ENCODE measurements around the gene PRKAR2B. TPM values are rescaled to one million over a fixed set of nuclear protein-coding genes. Genes with fewer than 3 reads are reported as not detected.
A peak's percentile ranks its signal among the peaks of the same experiment; 100 is the strongest.
"Not testable (repeated sequence)": the region's sequence is repeated elsewhere in the genome, so short reads cannot be mapped to it uniquely, and the experiment has no call there.

The PRKAR2B gene
- total and polyA plus RNA-seq, 7 experiments from 2014 or later, result 0.39 to 5.0 (median 0.54) TPM

DNA sequence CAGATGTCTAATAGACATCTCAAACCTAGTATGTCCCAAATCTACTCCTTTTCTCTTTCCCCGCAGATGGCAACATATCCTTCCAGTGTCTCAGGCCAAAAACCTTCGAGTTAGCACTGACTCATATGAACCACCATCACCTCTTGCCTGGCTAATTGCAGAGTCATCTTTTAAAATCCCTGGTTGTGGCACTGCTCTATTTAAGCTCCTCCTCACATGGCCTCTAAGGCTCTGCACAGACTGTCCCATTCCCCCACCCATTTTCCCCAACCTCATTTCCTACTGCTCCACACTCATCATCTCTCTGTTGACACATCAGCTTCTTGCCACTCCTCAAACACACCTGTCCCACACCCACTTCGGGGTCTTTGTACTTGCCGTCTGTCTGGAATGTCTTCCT is 107.5 kb downstream of the PRKAR2B start:
- Histone ChIP-seq H3K27me3 (ENCODE audit: control insufficient read depth in 2 of 2, insufficient read depth in 2 of 2, low read length in 2 of 2) (no peaks in the 10 kb centered on the region), H3K4me3 (ENCODE audit: low read length) (no peak overlapping the region), H3K9me3 (ENCODE audit: control insufficient read depth in 2 of 3, low read length in 3 of 3) (no peaks in the 10 kb centered on the region), H3K36me3 (ENCODE audit: control insufficient read depth in 2 of 3, insufficient read depth in 3 of 3, low read length in 3 of 3) (no peaks in the 10 kb centered on the region), H3K4me1 (ENCODE audit: control insufficient read depth in 2 of 2, insufficient read depth in 2 of 2, low read length in 2 of 2) (no peaks in the 10 kb centered on the region), H3K27ac (ENCODE audit: low read depth, low read length) (no peak overlapping the region)
- Mint-ChIP-seq H3K4me3 (peak overlapping the region in 1 of 10 donors; percentile 25), H3K27ac (peak overlapping the region in 2 of 9 donors; percentile 10 to 47), H3K9me3 (no peaks in the 10 kb centered on the region), H3K36me3 (no peaks in the 10 kb centered on the region), H3K27me3 (peaks cover 0 to 11% (median 3%) of the 10 kb centered on the region in 5 donors), H3K4me1 (peaks cover 0 to 12% (median 4%) of the 10 kb centered on the region in 7 donors)
- ATAC-seq (no peak), DNase-seq (no peak)
- CTCF ChIA-PET, result interaction anchor here (0.7 to 7.7 kb wide), 5 partner anchors 10 to 357 kb away, joined by 3 to 95 read pairs (median 5); partner anchors contain the start of gene HBP1
- intact Hi-C loops (cut with micrococcal nuclease), result loop anchor here in 1 of 2 donors (5.0 kb wide), 1 partner anchor 975 kb away; no protein-coding TSS in a partner anchor
- POLR2A ChIA-PET, result interaction anchor here (0.9 to 4.5 kb wide), 2 partner anchors 17 to 26 kb away, joined by 3 to 35 read pairs; partner anchors contain the start of gene HBP1

DNA sequence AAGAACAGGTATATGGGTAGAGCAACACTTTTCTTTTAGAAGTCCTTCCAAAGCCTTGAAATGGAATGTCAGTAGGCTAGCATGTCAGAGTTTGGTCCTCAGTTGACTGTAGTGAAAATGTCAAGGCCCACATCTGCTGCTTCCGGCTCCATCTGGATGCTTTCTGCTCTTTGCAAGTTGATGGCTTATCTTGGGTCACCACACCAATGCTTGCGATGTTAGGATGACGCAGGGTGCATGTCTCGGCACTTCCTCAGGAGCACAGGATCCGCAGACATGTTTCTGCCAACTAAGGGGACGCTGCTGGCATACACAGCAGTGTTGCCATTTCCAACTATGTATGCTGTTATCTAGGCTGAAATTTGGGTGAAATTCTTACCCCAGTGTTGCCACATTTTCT is 110.3 kb downstream of the PRKAR2B start:
- no peak overlapping the region for H3K4me3 ChIP-seq (ENCODE audit: low read length)
- no peak for ATAC-seq
- Mint-ChIP-seq H3K36me3 (no peaks in the 10 kb centered on the region), H3K4me3 (no peak overlapping the region), H3K27ac (no peak overlapping the region), H3K4me1 (peaks cover 0 to 3% (median 0%) of the 10 kb centered on the region in 7 donors), H3K27me3 (peaks cover 0 to 16% (median 3%) of the 10 kb centered on the region in 5 donors), H3K9me3 (no peaks in the 10 kb centered on the region)
- H3K27me3 ChIP-seq (ENCODE audit: control insufficient read depth in 2 of 2, insufficient read depth in 2 of 2, low read length in 2 of 2), result no peaks in the 10 kb centered on the region
- H3K36me3 ChIP-seq (ENCODE audit: control insufficient read depth in 2 of 3, insufficient read depth in 3 of 3, low read length in 3 of 3), result no peaks in the 10 kb centered on the region
- intact Hi-C loops (cut with micrococcal nuclease), result loop anchor here in 1 of 2 donors (5.0 kb wide), 1 partner anchor 978 kb away; no protein-coding TSS in a partner anchor
- no peak overlapping the region for H3K27ac ChIP-seq (ENCODE audit: low read depth, low read length)
- CTCF ChIA-PET, result no interaction called here
- no peaks in the 10 kb centered on the region for H3K4me1 ChIP-seq (ENCODE audit: control insufficient read depth in 2 of 2, insufficient read depth in 2 of 2, low read length in 2 of 2)
- DNase-seq, result no peak
- H3K9me3 ChIP-seq (ENCODE audit: control insufficient read depth in 2 of 3, low read length in 3 of 3), result no peaks in the 10 kb centered on the region
- POLR2A ChIA-PET, result no interaction called here

DNA sequence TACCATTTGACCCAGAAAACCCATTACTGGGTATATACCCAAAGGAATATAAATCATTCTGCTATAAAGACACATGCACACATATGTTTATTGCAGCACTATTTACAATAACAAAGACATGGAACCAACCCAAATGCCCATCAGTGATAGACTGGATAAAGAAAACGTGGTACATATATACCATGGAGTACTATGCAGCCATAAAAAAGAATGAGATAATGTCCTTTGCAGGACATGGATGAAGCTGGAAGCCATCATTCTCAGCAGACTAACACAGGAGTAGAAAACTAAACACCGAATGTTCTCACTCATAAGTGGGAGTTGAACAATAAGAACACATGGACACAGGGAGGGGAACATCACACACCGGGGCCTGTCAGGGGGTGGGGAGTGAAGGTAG is 111.2 kb downstream of the PRKAR2B start:
- H3K36me3 ChIP-seq (ENCODE audit: control insufficient read depth in 2 of 3, insufficient read depth in 3 of 3, low read length in 3 of 3); H3K4me1 Mint-ChIP-seq; H3K27ac Mint-ChIP-seq; H3K4me3 ChIP-seq (ENCODE audit: low read length); ATAC-seq; intact Hi-C loops (cut with micrococcal nuclease); H3K9me3 ChIP-seq (ENCODE audit: control insufficient read depth in 2 of 3, low read length in 3 of 3); H3K4me3 Mint-ChIP-seq; H3K27ac ChIP-seq (ENCODE audit: low read depth, low read length); H3K4me1 ChIP-seq (ENCODE audit: control insufficient read depth in 2 of 2, insufficient read depth in 2 of 2, low read length in 2 of 2); H3K36me3 Mint-ChIP-seq; H3K9me3 Mint-ChIP-seq; POLR2A ChIA-PET; DNase-seq; H3K27me3 ChIP-seq (ENCODE audit: control insufficient read depth in 2 of 2, insufficient read depth in 2 of 2, low read length in 2 of 2): not testable (repeated sequence)
- CTCF ChIA-PET, result interaction anchor here (0.6 kb wide), 1 partner anchor 12 kb away, joined by 3 read pairs; no protein-coding TSS in a partner anchor
- peaks cover 0 to 16% (median 3%) of the 10 kb centered on the region in 5 donors for H3K27me3 Mint-ChIP-seq

DNA sequence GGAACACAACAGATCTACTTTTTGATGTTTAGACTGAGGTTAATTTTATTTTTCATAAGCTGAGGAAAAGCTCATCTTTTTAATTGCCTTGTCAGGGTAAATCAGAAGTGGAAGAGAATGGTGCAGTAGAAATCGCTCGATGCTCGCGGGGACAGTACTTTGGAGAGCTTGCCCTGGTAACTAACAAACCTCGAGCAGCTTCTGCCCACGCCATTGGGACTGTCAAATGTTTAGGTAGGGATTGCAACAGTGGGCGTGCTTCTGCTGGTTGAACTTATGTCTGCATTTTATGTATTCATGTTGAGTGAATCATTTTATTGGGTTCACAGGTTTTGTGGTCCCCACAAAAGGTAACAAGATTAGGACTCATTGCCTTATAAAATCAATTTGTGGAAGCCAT is 112.6 kb downstream of the PRKAR2B start:
- ATAC-seq (no peak), DNase-seq (no peak)
- no peaks in the 10 kb centered on the region for H3K36me3 ChIP-seq (ENCODE audit: control insufficient read depth in 2 of 3, insufficient read depth in 3 of 3, low read length in 3 of 3)
- no peaks in the 10 kb centered on the region for H3K4me1 Mint-ChIP-seq
- no peak overlapping the region for H3K4me3 Mint-ChIP-seq
- CTCF ChIA-PET, result interaction anchor here (1.6 kb wide), 1 partner anchor 364 kb away, joined by 4 read pairs; no protein-coding TSS in a partner anchor
- H3K27ac ChIP-seq (ENCODE audit: low read depth, low read length), result no peak overlapping the region
- H3K9me3 Mint-ChIP-seq, result no peaks in the 10 kb centered on the region
- no peaks in the 10 kb centered on the region for H3K4me1 ChIP-seq (ENCODE audit: control insufficient read depth in 2 of 2, insufficient read depth in 2 of 2, low read length in 2 of 2)
- no peaks in the 10 kb centered on the region for H3K36me3 Mint-ChIP-seq
- POLR2A ChIA-PET, result interaction anchor here (0.5 kb wide), 1 partner anchor 731 kb away, joined by 5 read pairs; no protein-coding TSS in a partner anchor
- no peak overlapping the region for H3K4me3 ChIP-seq (ENCODE audit: low read length)
- peaks cover 0 to 16% (median 3%) of the 10 kb centered on the region in 5 donors for H3K27me3 Mint-ChIP-seq
- H3K27me3 ChIP-seq (ENCODE audit: control insufficient read depth in 2 of 2, insufficient read depth in 2 of 2, low read length in 2 of 2), result no peaks in the 10 kb centered on the region
- no peak overlapping the region for H3K27ac Mint-ChIP-seq
- intact Hi-C loops (cut with micrococcal nuclease), result no loop called here
- H3K9me3 ChIP-seq (ENCODE audit: control insufficient read depth in 2 of 3, low read length in 3 of 3), result no peaks in the 10 kb centered on the region

DNA sequence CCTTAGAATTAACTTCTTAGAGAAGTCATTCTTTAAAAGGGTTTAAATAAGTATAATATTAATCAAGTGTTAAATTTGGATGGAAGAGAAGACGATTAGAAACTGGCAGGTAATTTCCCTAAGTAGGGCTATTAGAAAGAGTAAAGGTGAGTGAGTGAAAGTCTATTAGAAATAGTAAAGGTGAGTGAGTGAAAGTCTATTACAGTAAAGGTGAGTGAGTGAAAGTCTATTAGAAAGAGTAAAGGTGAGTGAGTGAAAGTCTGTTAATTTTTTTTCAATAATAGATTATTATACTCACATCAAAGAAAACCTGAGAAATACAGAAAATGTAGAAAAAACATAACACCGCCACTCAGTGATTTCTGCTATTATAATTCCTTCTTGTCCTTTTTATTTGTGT is 113.5 kb downstream of the PRKAR2B start:
- no peaks in the 10 kb centered on the region for H3K36me3 Mint-ChIP-seq
- H3K27me3 Mint-ChIP-seq, result peaks cover 0 to 14% (median 0%) of the 10 kb centered on the region in 5 donors
- CTCF ChIA-PET, result no interaction called here
- H3K27ac Mint-ChIP-seq, result no peak overlapping the region
- Histone ChIP-seq H3K4me1 (ENCODE audit: control insufficient read depth in 2 of 2, insufficient read depth in 2 of 2, low read length in 2 of 2) (no peaks in the 10 kb centered on the region), H3K9me3 (ENCODE audit: control insufficient read depth in 2 of 3, low read length in 3 of 3) (no peaks in the 10 kb centered on the region), H3K27me3 (ENCODE audit: control insufficient read depth in 2 of 2, insufficient read depth in 2 of 2, low read length in 2 of 2) (no peaks in the 10 kb centered on the region), H3K36me3 (ENCODE audit: control insufficient read depth in 2 of 3, insufficient read depth in 3 of 3, low read length in 3 of 3) (no peaks in the 10 kb centered on the region), H3K27ac (ENCODE audit: low read depth, low read length) (no peak overlapping the region), H3K4me3 (ENCODE audit: low read length) (no peak overlapping the region)
- intact Hi-C loops (cut with micrococcal nuclease), result no loop called here
- ATAC-seq (no peak), DNase-seq (no peak)
- POLR2A ChIA-PET, result no interaction called here
- no peaks in the 10 kb centered on the region for H3K9me3 Mint-ChIP-seq
- no peaks in the 10 kb centered on the region for H3K4me1 Mint-ChIP-seq
- no peak overlapping the region for H3K4me3 Mint-ChIP-seq

DNA sequence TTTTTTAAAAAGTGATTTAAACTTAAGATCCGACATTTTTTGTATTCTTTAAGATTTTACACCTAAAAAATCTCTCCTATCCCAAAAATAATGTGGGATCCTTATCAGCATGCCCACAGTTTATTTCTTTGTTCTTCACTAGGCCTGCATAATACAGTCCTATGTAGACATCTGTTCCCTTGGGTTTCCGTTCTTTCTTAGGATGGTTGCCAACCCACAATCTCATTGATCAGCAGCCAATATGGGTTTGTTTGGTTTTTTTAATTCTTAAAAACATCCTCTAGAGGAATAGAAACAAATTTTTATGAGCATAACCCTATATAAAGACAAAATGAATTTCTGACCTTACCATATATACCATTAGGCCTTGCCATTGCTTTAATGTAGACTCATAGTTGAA is 115.9 kb downstream of the PRKAR2B start:
- Mint-ChIP-seq H3K27ac (no peak overlapping the region), H3K36me3 (no peaks in the 10 kb centered on the region), H3K9me3 (no peaks in the 10 kb centered on the region), H3K4me1 (peaks cover 0 to 2% (median 0%) of the 10 kb centered on the region in 7 donors), H3K4me3 (no peak overlapping the region), H3K27me3 (peaks cover 0 to 32% (median 0%) of the 10 kb centered on the region in 5 donors)
- H3K36me3 ChIP-seq (ENCODE audit: control insufficient read depth in 2 of 3, insufficient read depth in 3 of 3, low read length in 3 of 3), result no peaks in the 10 kb centered on the region
- DNase-seq (no peak), ATAC-seq (no peak)
- CTCF ChIA-PET, result no interaction called here
- no peaks in the 10 kb centered on the region for H3K4me1 ChIP-seq (ENCODE audit: control insufficient read depth in 2 of 2, insufficient read depth in 2 of 2, low read length in 2 of 2)
- H3K9me3 ChIP-seq (ENCODE audit: control insufficient read depth in 2 of 3, low read length in 3 of 3), result no peaks in the 10 kb centered on the region
- POLR2A ChIA-PET, result no interaction called here
- intact Hi-C loops (cut with micrococcal nuclease), result no loop called here
- H3K4me3 ChIP-seq (ENCODE audit: low read length), result no peak overlapping the region
- no peaks in the 10 kb centered on the region for H3K27me3 ChIP-seq (ENCODE audit: control insufficient read depth in 2 of 2, insufficient read depth in 2 of 2, low read length in 2 of 2)
- no peak overlapping the region for H3K27ac ChIP-seq (ENCODE audit: low read depth, low read length)

DNA sequence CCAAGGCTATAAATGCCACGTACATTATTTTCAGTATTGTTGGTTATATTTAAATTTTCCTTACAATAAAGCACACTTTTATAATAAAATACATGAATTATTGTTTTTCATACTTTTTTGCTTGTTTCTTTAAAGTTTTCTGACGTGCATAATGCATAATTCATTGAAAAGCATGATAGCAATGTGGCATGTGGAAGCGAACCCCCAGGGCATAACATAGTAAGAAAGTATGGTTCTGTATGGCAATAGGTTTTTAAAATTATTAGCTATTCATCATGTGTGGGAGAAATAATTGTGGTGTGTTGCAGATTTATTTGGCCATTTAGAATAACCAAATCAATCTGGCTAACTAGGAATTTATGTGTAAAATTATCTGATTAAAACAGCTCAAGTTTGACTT is 116.9 kb downstream of the PRKAR2B start:
- Histone ChIP-seq H3K27ac (ENCODE audit: low read depth, low read length) (no peak overlapping the region), H3K36me3 (ENCODE audit: control insufficient read depth in 2 of 3, insufficient read depth in 3 of 3, low read length in 3 of 3) (no peaks in the 10 kb centered on the region), H3K4me1 (ENCODE audit: control insufficient read depth in 2 of 2, insufficient read depth in 2 of 2, low read length in 2 of 2) (no peaks in the 10 kb centered on the region), H3K27me3 (ENCODE audit: control insufficient read depth in 2 of 2, insufficient read depth in 2 of 2, low read length in 2 of 2) (no peaks in the 10 kb centered on the region), H3K4me3 (ENCODE audit: low read length) (no peak overlapping the region), H3K9me3 (ENCODE audit: control insufficient read depth in 2 of 3, low read length in 3 of 3) (no peaks in the 10 kb centered on the region)
- ATAC-seq (no peak), DNase-seq (no peak)
- CTCF ChIA-PET, result interaction anchor here (0.8 kb wide), 1 partner anchor 9 kb away, joined by 5 read pairs; no protein-coding TSS in a partner anchor
- no peak overlapping the region for H3K27ac Mint-ChIP-seq
- POLR2A ChIA-PET, result no interaction called here
- no peaks in the 10 kb centered on the region for H3K9me3 Mint-ChIP-seq
- H3K4me3 Mint-ChIP-seq, result no peak overlapping the region
- H3K27me3 Mint-ChIP-seq, result peaks cover 0 to 39% (median 0%) of the 10 kb centered on the region in 5 donors
- intact Hi-C loops (cut with micrococcal nuclease), result no loop called here
- no peaks in the 10 kb centered on the region for H3K36me3 Mint-ChIP-seq
- H3K4me1 Mint-ChIP-seq, result peaks cover 0 to 5% (median 4%) of the 10 kb centered on the region in 7 donors

Data from naive thymus-derived CD4-positive, alpha-beta T cell (primary cell).